NCI-H1105 (cell line): Measurements from ENCODE around the gene ENPP1.

Experiments used
- DNase-seq: peaks from one replicate; lab custom pipeline; 2025; lab: John Stamatoyannopoulos, UW

Gene ENPP1

DNA sequence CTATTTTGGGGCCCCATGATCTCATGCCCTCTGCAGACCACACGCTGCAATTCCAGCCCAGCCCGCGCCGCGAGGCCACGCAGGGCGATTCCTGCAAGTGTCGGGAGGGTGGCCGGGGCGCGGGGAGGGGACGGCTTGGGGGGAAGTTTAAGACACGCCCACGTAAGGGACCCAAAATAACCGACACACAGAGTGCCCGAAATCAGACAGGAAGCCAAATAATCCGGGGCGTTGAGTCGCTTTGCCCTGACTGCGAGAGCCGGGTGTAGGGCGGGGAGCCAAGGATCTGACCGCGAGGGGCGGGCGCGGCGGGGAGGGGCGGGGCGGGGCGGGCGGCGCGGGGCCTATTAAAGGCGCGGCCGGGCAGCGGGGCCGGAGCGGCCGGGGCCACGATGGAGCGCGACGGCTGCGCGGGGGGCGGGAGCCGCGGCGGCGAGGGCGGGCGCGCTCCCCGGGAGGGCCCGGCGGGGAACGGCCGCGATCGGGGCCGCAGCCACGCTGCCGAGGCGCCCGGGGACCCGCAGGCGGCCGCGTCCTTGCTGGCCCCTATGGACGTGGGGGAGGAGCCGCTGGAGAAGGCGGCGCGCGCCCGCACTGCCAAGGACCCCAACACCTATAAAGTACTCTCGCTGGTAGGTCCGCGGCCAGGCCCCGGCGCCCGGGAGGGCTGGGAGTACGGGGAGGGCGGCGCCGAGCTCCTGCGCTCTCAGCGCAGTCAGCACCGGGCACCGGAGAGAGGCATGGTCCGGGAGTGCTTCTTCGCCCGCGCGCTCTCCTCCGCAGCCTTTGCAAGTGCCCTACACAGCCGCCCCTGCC lies at the start of gene ENPP1:
ENPP1 (plus strand) TSS at position 377 of the 816 bp plus-strand sequence; CDS start at position 393, 16 bp downstream.
- peak; percentile 54 for DNase-seq

DNA sequence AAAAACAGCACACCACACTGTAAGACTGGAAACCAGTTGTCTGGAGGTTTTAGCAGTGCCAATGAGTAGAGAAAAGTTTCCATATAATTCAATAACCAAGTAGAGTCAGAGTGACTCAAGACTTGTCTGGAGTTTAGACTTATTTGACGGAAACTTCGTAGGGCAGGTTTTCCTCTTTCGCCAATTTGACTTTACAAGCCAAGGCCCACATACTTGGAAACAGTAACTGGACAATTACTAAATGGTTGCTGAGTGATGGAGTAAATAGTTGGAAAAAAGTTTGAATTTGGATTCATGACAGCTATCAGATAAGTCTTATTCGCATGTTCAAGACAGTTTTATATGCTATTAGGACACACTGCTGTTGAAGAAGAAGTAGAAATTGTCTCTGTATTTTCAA lies 48.9 kb upstream of the ENPP1 start:
- DNase-seq, result no peak

DNA sequence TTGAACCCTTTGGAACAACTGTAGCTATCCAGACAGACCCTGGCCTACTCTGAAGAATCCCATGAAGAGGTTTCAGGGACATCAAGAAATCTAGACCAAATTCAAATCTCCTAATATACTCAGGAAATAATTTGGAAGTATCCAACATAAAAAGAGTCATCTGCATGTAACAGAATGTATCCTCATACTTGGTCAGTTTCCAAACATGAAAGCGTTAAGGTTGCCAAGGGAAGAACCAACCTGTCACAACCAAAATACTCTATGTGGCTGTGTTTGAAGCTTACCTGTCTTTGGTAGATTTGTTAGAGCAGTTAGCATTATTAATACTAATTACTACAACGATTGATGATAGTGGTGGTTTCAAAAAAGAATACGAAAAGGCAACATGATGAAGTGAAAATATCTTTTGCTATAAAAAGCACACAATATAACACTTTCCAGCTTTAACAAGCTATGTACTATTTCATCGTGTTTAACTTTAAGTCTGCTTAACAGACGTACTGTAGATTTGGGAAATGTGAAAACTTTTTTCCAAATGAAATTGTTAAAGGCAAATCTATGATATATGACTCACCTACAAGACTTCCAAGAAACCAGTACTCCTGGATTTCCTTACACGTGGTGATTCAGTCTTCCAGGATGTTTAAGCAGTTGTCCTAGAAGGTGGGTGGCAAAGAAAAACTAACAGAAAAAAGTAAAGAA lies 46.6 kb upstream of the ENPP1 start:
- DNase-seq, result no peak

DNA sequence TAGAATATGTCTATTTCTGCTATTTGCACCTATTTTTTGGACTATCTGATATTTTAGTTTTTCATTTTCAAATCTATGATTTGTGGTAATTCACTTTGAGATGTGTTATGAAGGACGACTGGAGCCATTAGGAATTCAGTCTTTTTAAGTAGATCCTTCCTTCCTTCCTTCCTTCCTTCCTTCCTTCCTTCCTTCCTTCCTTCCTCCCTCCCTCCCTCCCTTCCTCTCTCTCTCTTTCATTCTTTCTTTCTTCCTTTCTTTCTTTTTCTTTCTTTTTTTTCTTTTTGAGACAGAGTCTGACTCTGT lies 46.1 kb upstream of the ENPP1 start:
- DNase-seq, result no peak

DNA sequence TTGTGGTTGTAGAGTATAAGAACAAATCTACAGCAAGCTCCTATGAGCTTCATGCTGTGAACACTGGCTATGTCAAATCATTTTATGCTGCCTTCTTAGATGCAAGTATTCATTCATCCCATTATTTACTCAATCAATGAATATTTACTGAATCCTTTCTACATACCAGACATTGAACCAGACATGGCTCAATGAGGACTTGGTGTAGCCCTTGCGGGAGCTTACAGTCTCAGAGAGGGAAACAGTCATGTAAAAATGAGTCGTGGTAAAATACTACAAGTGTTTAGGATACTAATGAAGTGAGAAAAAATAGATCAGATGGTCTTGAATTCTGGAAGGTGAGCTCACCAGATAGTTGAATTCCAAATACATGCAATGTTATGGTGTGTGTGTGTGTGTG lies 44.8 kb upstream of the ENPP1 start:
- DNase-seq, result no peak

DNA sequence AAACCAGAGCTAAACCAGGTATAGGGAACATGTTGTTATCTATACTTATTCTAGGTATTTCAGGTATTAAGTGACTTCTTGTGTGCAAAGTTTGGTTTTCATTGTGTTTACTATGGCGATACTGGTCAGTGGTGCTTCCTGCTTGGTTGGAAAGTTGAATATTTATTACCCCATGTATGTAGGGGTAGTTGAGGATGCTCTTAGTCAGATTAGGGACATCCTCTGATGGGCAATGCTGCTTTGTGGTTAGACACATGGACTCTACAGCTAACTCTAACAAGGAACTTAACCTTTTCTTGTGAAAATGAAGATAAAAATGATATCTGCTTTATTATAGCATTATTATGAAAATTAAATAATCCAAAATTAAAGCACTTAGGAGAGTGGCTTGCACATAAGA lies 44.1 kb upstream of the ENPP1 start:
- no peak for DNase-seq

DNA sequence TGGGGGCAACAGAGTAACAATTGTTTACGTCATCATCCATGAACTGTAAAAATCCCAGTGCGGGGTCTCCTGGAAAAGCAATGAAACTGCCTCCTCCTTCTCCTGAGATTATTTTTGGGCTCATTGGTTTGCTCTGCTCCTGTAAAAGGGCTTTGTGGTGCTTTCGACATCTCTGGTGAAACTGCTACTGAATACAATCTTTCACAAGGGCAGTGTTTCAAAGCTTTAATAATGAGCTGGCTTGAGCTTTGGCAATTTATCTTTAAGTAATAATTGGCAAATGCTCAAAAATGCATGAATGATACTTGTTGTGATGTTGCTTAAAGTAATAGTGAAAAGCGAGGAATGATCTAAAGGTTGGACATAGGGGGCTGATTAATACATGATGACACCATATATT lies 43.5 kb upstream of the ENPP1 start:
- no peak for DNase-seq

DNA sequence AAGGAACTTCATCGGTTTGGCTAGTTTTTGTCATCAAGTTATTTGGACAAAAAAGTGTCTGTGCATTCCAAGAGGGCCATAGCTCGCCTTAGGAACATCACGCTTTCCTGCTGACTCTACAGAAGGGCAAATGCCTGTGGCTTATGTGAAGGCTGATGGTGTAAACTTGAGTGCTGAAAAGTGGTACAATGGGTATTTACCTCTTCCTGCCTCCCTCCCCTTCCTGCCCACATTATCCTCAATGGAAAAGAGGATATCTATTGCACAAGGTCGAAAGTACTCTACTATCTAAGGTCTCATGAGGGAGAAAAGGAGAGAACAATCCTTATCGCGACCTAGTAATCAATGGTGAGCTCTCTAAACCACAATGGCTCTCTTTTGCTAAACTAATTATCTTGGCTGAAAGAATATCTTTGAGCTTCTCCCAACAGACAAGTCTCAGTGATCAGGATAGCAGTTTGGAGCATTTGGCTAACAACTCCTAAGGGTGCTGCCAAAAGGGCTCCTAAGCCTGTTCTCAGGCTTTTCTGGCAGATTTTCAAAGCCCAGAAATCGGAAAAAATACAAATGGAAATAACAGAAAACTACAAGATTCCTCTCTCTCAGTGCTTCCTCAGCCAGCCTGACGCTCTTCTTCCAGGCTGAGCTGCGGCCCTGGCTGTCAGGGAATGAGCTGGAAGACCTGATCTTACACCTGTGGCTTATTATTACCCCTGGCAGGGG lies 42.6 kb upstream of the ENPP1 start:
- no peak for DNase-seq

DNA sequence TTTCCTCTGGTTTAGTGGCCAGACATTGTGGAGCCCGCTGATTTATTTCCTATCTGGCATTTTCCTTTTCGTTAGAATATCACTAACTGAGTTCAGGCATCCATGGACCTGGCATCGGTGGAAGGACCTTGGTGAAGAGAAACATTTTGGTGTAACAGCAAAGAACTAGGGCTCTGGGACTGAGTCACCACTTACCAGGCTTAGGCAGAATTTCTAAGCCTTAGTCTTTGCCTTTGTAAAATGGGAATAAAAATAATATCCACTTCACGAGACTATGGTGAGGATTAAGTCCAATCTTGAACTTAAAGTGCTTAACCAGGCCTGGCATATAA lies 42.0 kb upstream of the ENPP1 start:
- DNase-seq, result no peak

DNA sequence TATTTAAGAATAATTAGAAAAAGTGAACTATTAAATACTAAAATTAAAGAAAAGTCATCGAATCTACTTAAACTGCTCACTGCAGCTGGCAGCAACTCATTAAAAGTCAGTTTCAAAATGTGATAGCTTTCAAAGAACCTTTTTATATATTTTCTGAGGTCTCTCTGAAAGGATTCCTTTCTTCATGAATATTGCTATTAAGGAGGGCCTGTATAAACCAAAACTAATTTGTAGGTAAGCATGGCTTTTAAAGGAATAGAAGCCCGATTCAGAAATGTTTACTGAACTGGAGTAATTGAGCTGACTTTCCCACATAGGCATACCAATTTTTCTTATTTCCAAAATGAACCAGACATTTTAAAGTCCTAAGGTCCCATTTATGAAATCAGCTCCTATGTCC lies 41.2 kb upstream of the ENPP1 start:
- no peak for DNase-seq

DNA sequence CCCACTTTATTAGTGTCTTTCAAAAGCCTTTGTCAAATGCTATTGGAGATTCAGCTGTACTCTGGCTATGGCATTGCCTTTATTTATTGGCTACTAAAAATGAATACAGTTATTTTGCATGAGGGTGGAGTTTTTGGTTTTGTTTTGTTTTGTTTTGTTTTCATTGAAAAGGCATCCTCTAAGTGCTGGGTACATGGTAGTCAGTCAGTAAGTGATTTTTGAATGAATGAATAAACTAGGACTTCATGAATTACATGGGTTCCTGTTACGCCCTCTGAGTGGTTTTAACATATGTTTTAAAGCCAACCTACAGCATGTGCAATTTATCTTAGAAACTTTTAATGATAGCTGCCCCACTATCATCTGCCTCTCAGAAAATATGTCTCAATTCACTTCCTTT lies 38.9 kb upstream of the ENPP1 start:
- DNase-seq, result no peak

DNA sequence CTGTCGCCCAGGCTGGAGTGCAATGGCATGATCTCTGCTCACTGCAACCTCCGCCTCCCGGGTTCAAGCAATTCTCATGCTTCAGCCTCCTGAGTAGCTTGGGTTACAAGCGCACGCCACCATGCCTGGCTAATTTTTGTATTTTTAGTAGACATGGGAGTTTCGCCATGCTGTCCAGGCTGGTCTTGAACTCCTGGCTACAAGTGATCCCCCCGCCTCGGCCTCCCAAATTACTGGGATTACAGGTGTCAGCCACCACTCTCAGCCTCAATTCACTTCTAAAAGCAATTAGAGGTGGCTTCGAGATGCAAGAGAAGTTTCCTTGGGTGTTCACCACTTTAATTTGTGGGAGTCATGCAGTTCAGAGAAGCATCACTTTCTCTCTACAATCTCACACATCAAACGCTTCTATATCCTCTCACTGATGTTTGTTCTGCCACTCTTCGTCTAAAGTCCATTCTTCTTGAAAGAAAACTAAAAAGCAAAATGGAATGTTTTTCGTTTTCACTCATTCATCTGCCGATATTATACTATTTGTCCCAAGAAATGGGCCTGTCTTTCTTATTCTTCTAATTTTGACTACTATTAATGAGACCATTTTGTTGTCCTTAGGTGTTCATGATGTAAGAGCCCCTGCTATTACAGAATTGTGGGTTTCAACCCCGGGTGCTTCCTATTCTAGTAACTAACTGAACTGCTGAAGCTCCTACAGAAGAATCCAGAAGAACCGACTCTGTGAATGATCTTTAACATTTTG lies 38.3 kb upstream of the ENPP1 start:
- DNase-seq, result no peak

DNA sequence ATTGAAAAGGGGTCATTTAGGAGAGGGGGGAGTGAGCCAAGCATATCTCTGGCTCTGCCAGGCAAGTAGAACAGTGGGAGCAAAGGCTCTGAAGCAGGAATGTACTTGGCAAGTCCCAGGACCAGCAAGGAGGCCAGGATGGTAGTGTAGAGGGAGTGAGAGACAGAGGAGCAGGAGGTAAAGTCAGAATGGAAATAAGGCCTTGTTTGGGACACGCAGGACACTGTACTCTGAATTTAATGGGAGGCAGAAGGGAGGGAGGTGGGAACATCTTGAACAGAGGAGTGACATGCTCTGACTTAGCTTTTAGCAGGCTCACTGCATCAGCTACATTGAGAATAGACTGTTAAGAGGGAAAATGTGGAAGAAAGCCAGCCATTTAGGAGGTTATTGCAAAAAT lies 37.0 kb upstream of the ENPP1 start:
- DNase-seq, result no peak

DNA sequence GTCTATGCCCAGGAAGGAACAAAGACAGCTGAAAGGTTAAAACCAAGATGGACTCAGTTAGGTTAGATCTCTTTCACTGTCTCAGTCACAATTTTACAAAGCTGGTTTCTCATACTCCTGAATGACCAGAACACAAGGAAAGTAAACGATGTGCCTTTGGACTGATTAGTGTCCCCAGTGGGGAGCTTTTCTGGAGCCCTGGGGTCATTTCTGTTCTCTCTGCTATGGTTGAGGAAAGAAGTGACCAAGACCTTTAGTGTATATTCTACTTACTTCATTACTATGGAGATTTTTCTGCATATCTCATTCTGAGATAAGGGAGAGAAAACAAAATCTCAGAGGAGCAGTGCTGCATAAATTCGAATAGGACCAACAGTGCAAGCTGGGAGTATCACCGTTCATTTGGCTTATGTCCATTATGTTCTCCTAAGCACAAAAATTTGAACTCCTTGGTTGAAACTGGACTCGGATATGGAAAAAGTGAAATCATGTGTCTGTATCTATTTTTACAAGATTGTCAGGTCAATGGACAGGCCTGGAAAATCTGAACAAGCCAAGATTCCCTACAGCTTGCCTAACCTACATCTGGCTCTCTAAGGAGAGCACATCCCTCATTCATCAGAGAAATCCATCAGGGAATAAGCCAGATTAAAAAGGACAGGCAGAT lies 34.4 kb upstream of the ENPP1 start:
- no peak for DNase-seq

DNA sequence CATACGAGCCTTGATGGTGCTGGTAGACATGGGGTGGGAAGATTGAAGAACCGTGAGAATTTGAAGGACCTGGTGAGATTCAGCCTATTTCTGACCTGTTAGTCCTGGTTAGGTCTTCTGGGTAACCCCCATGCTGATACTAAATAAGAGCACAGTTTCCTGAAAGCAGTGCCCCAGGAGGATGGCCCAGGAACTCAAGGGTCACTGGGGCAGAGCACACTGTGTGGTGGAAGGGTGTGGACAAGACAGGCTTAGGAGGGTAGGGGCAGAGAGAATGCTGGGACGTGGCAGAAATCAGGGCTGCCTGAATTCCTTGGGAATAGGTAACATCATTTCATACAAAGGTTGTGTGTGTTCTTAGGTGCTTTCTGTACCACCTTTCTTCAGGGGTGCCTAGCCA lies 31.9 kb upstream of the ENPP1 start:
- DNase-seq, result no peak

DNA sequence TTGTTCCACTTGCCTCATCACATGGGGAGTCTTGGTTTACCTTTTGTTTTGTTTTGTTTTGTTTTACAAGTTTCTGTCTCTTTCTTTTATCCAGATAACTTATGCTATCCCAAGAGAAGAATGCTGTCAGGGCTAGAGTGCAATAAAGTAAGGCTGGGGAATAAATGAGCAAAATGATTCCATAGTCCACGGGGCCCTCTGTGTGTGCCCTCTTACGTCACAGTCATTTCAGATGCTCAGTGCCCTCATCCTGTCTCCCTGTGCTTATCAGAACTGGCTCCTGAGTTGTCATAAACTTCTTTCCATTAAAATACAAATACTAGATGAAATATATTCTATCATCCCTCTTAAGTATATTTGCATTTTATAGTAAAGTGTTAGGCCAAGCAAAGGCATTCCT lies 30.8 kb upstream of the ENPP1 start:
- no peak for DNase-seq

DNA sequence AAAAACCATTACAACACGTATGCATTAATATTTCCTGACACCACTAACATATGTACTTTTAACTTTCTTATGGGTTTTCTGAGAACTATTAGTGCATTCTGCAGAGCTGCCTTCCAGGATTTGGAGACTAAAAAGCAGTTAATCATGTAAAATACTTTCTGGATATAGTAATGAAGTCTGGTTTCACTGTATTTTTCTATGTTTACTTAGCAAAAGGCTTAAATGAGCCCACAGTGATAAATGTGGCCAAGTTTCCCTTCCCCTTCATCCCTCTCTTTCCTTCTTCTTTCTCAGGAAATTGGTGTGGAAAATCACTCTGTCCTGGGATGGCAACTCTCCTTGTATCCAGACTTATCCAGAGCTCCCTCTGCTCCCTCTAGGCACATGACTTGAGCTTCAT lies 29.7 kb upstream of the ENPP1 start:
- no peak for DNase-seq

DNA sequence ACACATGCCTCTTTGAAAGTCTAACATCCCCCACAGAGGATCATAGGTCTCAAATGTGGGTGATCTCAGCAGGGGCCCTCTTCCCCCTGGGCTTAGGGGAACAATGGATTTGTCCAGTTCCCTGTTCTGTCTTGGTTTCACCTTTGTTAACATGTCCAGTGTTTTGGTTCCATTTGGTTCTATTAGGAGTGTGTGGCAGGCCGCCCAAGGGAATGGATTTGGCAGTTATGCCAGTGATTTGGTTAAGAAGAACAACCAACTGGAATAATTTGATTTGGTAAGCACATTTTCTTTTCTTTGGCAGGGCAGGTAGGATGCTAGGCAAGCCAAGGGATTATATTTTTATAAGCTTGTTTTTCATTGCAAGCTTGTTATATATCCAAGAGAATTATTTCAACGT lies 28.5 kb upstream of the ENPP1 start:
- no peak for DNase-seq

DNA sequence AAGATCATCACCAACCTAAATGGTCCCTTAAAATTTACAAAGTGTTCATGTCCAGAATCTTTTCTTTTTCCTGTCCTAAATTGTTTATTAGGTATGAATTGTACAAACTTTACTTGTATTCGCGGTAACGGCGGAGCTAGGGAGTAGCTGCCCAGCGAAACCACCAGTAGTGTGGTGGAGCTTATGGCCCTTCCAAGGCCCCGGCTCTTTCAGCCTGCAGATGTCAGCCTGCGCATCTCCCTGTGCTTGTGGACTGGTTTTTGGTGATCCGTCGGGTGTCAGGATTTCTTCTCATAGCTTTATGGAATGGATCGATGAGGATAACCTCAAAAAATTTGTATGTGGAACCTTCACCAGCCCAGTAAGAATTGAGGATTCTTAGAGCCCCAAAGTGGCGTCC lies 27.2 kb upstream of the ENPP1 start:
- no peak for DNase-seq

DNA sequence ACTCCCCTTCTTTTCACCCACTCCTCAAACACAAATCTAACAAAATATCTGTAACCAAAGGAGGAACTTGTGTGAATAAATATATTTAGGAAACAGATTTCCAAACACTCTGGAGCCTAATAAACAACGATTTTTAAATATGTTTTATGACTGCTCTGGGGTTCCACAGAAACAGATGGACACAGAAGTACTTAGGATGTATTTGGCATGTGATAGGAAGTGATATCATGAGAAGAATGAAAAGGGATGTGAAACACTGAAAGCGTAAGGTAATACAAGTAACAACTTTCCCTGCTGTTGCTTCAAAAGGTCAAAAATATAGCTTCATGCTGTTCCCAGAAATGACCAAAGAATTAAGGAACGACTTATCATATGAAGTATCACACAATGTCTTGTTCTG lies 26.1 kb upstream of the ENPP1 start:
- no peak for DNase-seq

DNA sequence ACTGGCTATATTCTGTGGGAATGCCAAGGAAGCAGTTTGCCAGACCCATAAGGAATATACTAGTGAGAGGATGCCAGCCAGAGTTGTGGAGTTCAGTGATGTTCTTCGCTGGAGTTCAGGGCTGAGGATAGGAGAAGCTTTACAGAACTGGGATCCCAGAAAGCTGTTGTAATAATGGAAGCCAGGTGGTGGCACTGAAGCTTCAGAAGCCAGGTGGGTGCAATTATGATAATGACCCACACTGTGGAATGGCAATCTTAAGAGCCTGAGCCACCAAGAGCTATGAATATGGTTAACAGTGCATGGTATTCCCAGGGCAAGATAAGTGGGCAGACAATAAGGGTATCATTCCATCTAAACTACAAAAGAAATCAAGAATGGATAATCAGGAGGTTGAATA lies 25.1 kb upstream of the ENPP1 start:
- DNase-seq, result peak; percentile 69

DNA sequence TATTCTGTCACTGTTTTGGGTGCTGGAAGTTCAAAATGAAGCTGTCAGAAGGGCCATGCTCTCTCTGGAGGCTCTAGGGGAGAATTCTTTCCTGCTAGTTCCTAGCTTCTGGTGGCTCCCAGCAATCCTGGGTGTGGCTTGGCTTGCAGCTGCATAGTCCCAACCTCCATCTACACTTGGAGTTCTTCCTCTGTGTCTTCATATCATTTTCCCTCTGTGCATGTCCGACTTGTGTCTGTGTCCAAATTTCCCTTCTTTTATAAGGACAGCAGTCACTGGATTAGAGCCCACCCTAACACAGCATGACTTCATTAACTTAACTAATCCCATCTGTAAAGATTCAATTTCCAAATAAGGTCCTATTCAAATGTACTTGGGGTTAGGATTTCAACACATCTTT lies 23.3 kb upstream of the ENPP1 start:
- no peak for DNase-seq
